HG03469 (cell line): ENCODE measurements around the gene TEX26.

Experiments used
- ATAC-seq: cut with Tn5 transposase; IDR thresholded peaks from one replicate; pipeline ENCODE4 v1.9.1; 2021; ENCODE audit warnings: mild to moderate bottlenecking, moderate library complexity, moderate number of reproducible peaks; ENCODE audit not compliant: unreplicated experiment

TEX26 gene

GRCh38 chr13:30932481-30933353 is at the start of gene TEX26:
Gene TEX26, plus strand, starts transcription at chr13:30932656. Its CDS starts 60 bp downstream, at chr13:30932716.
- no peak for ATAC-seq

- ATAC-seq: no peak
Measured at GRCh38 chr13:30882996-30883766, 49.3 kb upstream of the TEX26 start.

- ATAC-seq: no peak
Measured at GRCh38 chr13:30884543-30884942, 47.9 kb upstream of the TEX26 start.

- no peak for ATAC-seq
Measured at GRCh38 chr13:30889196-30889690, 43.2 kb upstream of the TEX26 start.

GRCh38 chr13:30892966-30893365 is 39.5 kb upstream of the TEX26 start:
- ATAC-seq: no peak

GRCh38 chr13:30895773-30896172 is 36.7 kb upstream of the TEX26 start:
- ATAC-seq: no peak

- no peak for ATAC-seq
Measured at GRCh38 chr13:30898070-30898469, 34.4 kb upstream of the TEX26 start.

- ATAC-seq: no peak
Measured at GRCh38 chr13:30898678-30899241, 33.7 kb upstream of the TEX26 start.

- ATAC-seq: no peak
Measured at GRCh38 chr13:30900436-30900835, 32.0 kb upstream of the TEX26 start.

- no peak for ATAC-seq
Measured at GRCh38 chr13:30900952-30901749, 31.3 kb upstream of the TEX26 start.

GRCh38 chr13:30904043-30904442 is 28.4 kb upstream of the TEX26 start:
- no peak for ATAC-seq

GRCh38 chr13:30905932-30906383 is 26.5 kb upstream of the TEX26 start, which contains the start of gene MEDAG:
Gene MEDAG, plus strand, starts transcription at chr13:30906271. Its CDS starts 245 bp downstream, at chr13:30906516.
- no peak for ATAC-seq

GRCh38 chr13:30906411-30907051 is 25.9 kb upstream of the TEX26 start:
- no peak for ATAC-seq

GRCh38 chr13:30907121-30907861 is 25.2 kb upstream of the TEX26 start:
- ATAC-seq: no peak

- no peak for ATAC-seq
Measured at GRCh38 chr13:30908416-30908980, 24.0 kb upstream of the TEX26 start.

GRCh38 chr13:30910676-30911075 is 21.8 kb upstream of the TEX26 start:
- no peak for ATAC-seq

- ATAC-seq: no peak
Measured at GRCh38 chr13:30915691-30916541, 16.5 kb upstream of the TEX26 start.

GRCh38 chr13:30916991-30917390 is 15.5 kb upstream of the TEX26 start:
- ATAC-seq: no peak
